H1 (cell line): ENCODE data around the gene DBH. TPM values are rescaled to one million over a fixed set of nuclear protein-coding genes. Genes with fewer than 3 reads are reported as not detected.

Experiments used
- CTCF ChIA-PET: fragments of 300-600 bp; sonication (Branson Sonifier 250); formaldehyde crosslinking; loops from one replicate; lab custom pipeline; 2021; ENCODE audit not compliant: partially characterized antibody; lab: Charles Lee
- POLR2A ChIA-PET: fragments of 300-600 bp; sonication (Branson Sonifier 250); formaldehyde crosslinking; loops from one replicate; lab custom pipeline; 2021; ENCODE audit warnings: inconsistent platforms; ENCODE audit not compliant: partially characterized antibody; lab: Charles Lee
- DNase-seq, 2 experiments: peaks; one replicate each; pipeline versions ENCODE4 v3.0.0 to v3.0.0-alpha.2; 2010 to 2022; ENCODE audit warnings: low spot score in 2 of 2, low read depth in 1 of 2, mixed read lengths in 1 of 2
- FAIRE-seq: peaks from 2 replicates; lab custom pipeline; 2011; peaks lifted over from hg19 to GRCh38; lab: Jason Lieb, UNC
- H2AFZ ChIP-seq: 2 replicates; pipeline ENCODE4 v1.8.1; 2012; ENCODE audit warnings: low read length, inconsistent platforms
- H2AK5ac ChIP-seq: 2 replicates; pipeline ENCODE4 v1.6.1; 2013; ENCODE audit warnings: low read depth, low read length
- H2BK120ac ChIP-seq: replicated peaks from 2 replicates; pipeline ENCODE3; 2013; ENCODE audit warnings: low read depth, low read length, inconsistent platforms
- H2BK12ac ChIP-seq: 2 replicates; pipeline ENCODE4 v1.6.1; 2013; ENCODE audit warnings: low read depth, low read length
- H2BK15ac ChIP-seq: 2 replicates; pipeline ENCODE4 v1.6.1; 2013; ENCODE audit warnings: low read length
- H2BK20ac ChIP-seq: 2 replicates; pipeline ENCODE4 v1.6.1; 2013; ENCODE audit warnings: low read length
- H2BK5ac ChIP-seq: 2 replicates; pipeline ENCODE4 v1.6.1; 2013; ENCODE audit warnings: low read depth, low read length
- H3K14ac ChIP-seq: 2 replicates; pipeline ENCODE4 v1.6.1; 2013; ENCODE audit warnings: inconsistent platforms; ENCODE audit not compliant: insufficient read length
- H3K18ac ChIP-seq: 2 replicates; pipeline ENCODE4 v1.6.1; 2013; ENCODE audit warnings: low read length; ENCODE audit errors: extremely low read depth
- H3K23ac ChIP-seq: 2 replicates; pipeline ENCODE4 v1.6.1; 2013; ENCODE audit warnings: inconsistent platforms; ENCODE audit not compliant: insufficient read length
- H3K23me2 ChIP-seq: 2 replicates; pipeline ENCODE4 v1.6.1; 2013; ENCODE audit warnings: low read depth, low read length
- H3K27ac ChIP-seq: 2 replicates; pipeline ENCODE4 v1.6.1; 2011; ENCODE audit warnings: low read depth, low read length, inconsistent platforms
- H3K27me3 ChIP-seq, 4 experiments: replicated peaks in 1 of 4; 1 replicate in 1 of 4; 2 replicates in 3 of 4; pipeline versions ENCODE4 v1.6.1 to v1.8.1; 2011 to 2013; ENCODE audit warnings: low read length in 3 of 4, mild to moderate bottlenecking in 3 of 4, inconsistent platforms in 2 of 4, mixed read lengths in 2 of 4, moderate library complexity in 1 of 4; ENCODE audit not compliant: control insufficient read depth in 3 of 4, insufficient read depth in 3 of 4; ENCODE audit errors: extremely low read depth in 1 of 4
- H3K36me3 ChIP-seq, 4 experiments: 2 replicates each; pipeline versions ENCODE4 v1.6.1 to v1.8.1; 2011 to 2013; ENCODE audit warnings: mild to moderate bottlenecking in 4 of 4, low read length in 3 of 4, moderate library complexity in 2 of 4, control low read depth in 1 of 4, inconsistent platforms in 1 of 4; ENCODE audit not compliant: insufficient read depth in 4 of 4, control insufficient read depth in 2 of 4
- H3K4ac ChIP-seq: replicated peaks from 2 replicates; pipeline ENCODE3; 2013; ENCODE audit warnings: low read length, low read depth, mixed read lengths, inconsistent platforms; ENCODE audit not compliant: insufficient read length
- H3K4me1 ChIP-seq, 4 experiments: replicated peaks in 1 of 4; 1 replicate in 1 of 4; 2 replicates in 3 of 4; pipeline versions ENCODE4 v1.6.1 to v1.8.1; 2011 to 2013; ENCODE audit warnings: low read length in 3 of 4, inconsistent platforms in 2 of 4, mixed read lengths in 1 of 4; ENCODE audit not compliant: insufficient read depth in 4 of 4, control insufficient read depth in 3 of 4
- H3K4me2 ChIP-seq, 2 experiments: 2 replicates each; pipeline versions ENCODE4 v1.6.1 to v1.8.1; 2011 to 2013; ENCODE audit warnings: low read depth in 2 of 2, low read length in 2 of 2, control low read depth in 1 of 2, inconsistent platforms in 1 of 2, mild to moderate bottlenecking in 1 of 2; ENCODE audit not compliant: insufficient read depth in 1 of 2
- H3K4me3 ChIP-seq, 4 experiments: fragments of 200-600, 300-600 bp in 1 of 4; sonication (generic), shearing (Covaris generic), sonication (Bioruptor Twin) in 1 of 4; 2 replicates each; pipeline versions ENCODE4 v1.5.1 to v1.8.1; 2011 to 2016; ENCODE audit warnings: low read length in 4 of 4, low read depth in 3 of 4, control low read depth in 2 of 4, inconsistent platforms in 2 of 4, mild to moderate bottlenecking in 2 of 4, mixed read lengths in 1 of 4, moderate library complexity in 1 of 4; ENCODE audit not compliant: insufficient read depth in 2 of 4; ENCODE audit errors: extremely low read depth in 1 of 4
- H3K56ac ChIP-seq: replicated peaks from 2 replicates; pipeline ENCODE3; 2013; ENCODE audit warnings: low read depth, mild to moderate bottlenecking, mixed read lengths, low read length, inconsistent platforms; ENCODE audit not compliant: insufficient read length
- H3K79me1 ChIP-seq: 2 replicates; pipeline ENCODE4 v1.6.1; 2013; ENCODE audit warnings: low read depth, low read length, control low read depth
- H3K79me2 ChIP-seq, 2 experiments: 2 replicates each; pipeline versions ENCODE4 v1.6.1 to v1.8.1; 2012 to 2013; ENCODE audit warnings: low read length in 2 of 2, mild to moderate bottlenecking in 2 of 2, inconsistent platforms in 1 of 2; ENCODE audit not compliant: insufficient read depth in 2 of 2, control insufficient read depth in 1 of 2
- H3K9ac ChIP-seq, 4 experiments: replicated peaks in 1 of 4; 1 replicate in 1 of 4; 2 replicates in 3 of 4; pipeline versions ENCODE4 v1.6.1 to v1.8.1; 2011 to 2013; ENCODE audit warnings: low read depth in 3 of 4, low read length in 3 of 4, control low read depth in 2 of 4, mild to moderate bottlenecking in 2 of 4, moderate library complexity in 2 of 4, inconsistent platforms in 1 of 4; ENCODE audit errors: extremely low read depth in 1 of 4
- H3K9me3 ChIP-seq, 2 experiments: 2 replicates each; pipeline versions ENCODE4 v1.6.1 to v1.8.1; 2012 to 2013; ENCODE audit warnings: mild to moderate bottlenecking in 2 of 2, moderate library complexity in 2 of 2, control low read depth in 1 of 2, inconsistent platforms in 1 of 2, low read depth in 1 of 2, low read length in 1 of 2, mixed read lengths in 1 of 2; ENCODE audit not compliant: insufficient read depth in 2 of 2
- H4K20me1 ChIP-seq, 2 experiments: replicated peaks in 1 of 2; 2 replicates each; pipeline versions ENCODE3 to v1.8.1; 2011 to 2013; ENCODE audit warnings: inconsistent platforms in 2 of 2, low read length in 2 of 2, mild to moderate bottlenecking in 1 of 2; ENCODE audit not compliant: insufficient read depth in 2 of 2, control insufficient read depth in 1 of 2
- H4K5ac ChIP-seq: 2 replicates; pipeline ENCODE4 v1.6.1; 2013; ENCODE audit warnings: low read length, low read depth, mixed read lengths, inconsistent platforms; ENCODE audit not compliant: insufficient read length
- H4K8ac ChIP-seq: 2 replicates; pipeline ENCODE4 v1.8.0; 2013; ENCODE audit warnings: mild to moderate bottlenecking, moderate library complexity, low read length, inconsistent platforms; ENCODE audit not compliant: insufficient read depth; ENCODE audit errors: extremely low read depth
- H4K91ac ChIP-seq: replicated peaks from 2 replicates; pipeline ENCODE3; 2013; ENCODE audit warnings: low read length, mixed read lengths, inconsistent platforms; ENCODE audit not compliant: insufficient read length
- ATF3 ChIP-seq: IDR thresholded peaks from 2 replicates; pipeline ENCODE4 v1.6.1; 2011; ENCODE audit warnings: low read depth, mild to moderate bottlenecking, low read length; ENCODE audit not compliant: insufficient read depth
- CBX5 ChIP-seq: fragments of 300-800, 300-1000 bp; sonication (generic); IDR thresholded peaks from 2 replicates; pipeline ENCODE4 v1.7.1; 2016; ENCODE audit warnings: antibody characterized with exemption, low read length, low read depth
- CBX8 ChIP-seq: fragments of 300-800, 300-1000 bp; sonication (generic); IDR thresholded peaks from 2 replicates; pipeline ENCODE4 v1.7.1; 2016; ENCODE audit warnings: low read depth, low read length, borderline replicate concordance
- CTBP2 ChIP-seq: IDR thresholded peaks from 2 replicates; pipeline ENCODE4 v1.7.0; 2011; ENCODE audit warnings: borderline replicate concordance, mild to moderate bottlenecking, moderate library complexity, mixed read lengths, low read length; ENCODE audit not compliant: insufficient read depth, insufficient read length
- EP300 ChIP-seq, 2 experiments: IDR thresholded peaks; 1 replicate in 1 of 2; 2 replicates in 1 of 2; pipeline ENCODE4 v1.6.1; 2011 to 2012; ENCODE audit warnings: low read depth in 2 of 2, low read length in 2 of 2, mild to moderate bottlenecking in 2 of 2, borderline replicate concordance in 1 of 2, inconsistent platforms in 1 of 2, moderate library complexity in 1 of 2
- GTF2F1 ChIP-seq: IDR thresholded peaks from 2 replicates; pipeline ENCODE4 v1.6.1; 2012; ENCODE audit warnings: low read depth, low read length, improper control_type of control experiment, borderline replicate concordance
- MAFK ChIP-seq: IDR thresholded peaks from 2 replicates; pipeline ENCODE4 v1.6.1; 2012; ENCODE audit warnings: low read depth, mild to moderate bottlenecking, improper control_type of control experiment, low read length
- NRF1 ChIP-seq: IDR thresholded peaks from 2 replicates; pipeline ENCODE4 v1.6.1; 2011; ENCODE audit warnings: mild to moderate bottlenecking, low read depth, low read length, improper control_type of control experiment
- PHF8 ChIP-seq: fragments of 200-600 bp; sonication (generic); conservative IDR thresholded peaks from 2 replicates; pipeline ENCODE4 v1.7.1; 2012; ENCODE audit warnings: low read depth, mild to moderate bottlenecking, inconsistent platforms, low read length, moderate library complexity
- POU5F1 ChIP-seq: IDR thresholded peaks from 2 replicates; pipeline ENCODE4 v1.6.1; 2011; ENCODE audit warnings: low read depth, mild to moderate bottlenecking, low read length, moderate library complexity
- SAP30 ChIP-seq: fragments of 300-600 bp; sonication (generic); IDR thresholded peaks from 2 replicates; pipeline ENCODE4 v1.7.1; 2012; ENCODE audit warnings: low read length, moderate library complexity, mild to moderate bottlenecking, inconsistent platforms; ENCODE audit not compliant: insufficient read depth, insufficient replicate concordance
- YY1 ChIP-seq: IDR thresholded peaks from 2 replicates; pipeline ENCODE4 v1.6.1; 2011; ENCODE audit warnings: low read depth, mild to moderate bottlenecking, low read length
- ZNF274 ChIP-seq: IDR thresholded peaks from 2 replicates; pipeline ENCODE4 v1.7.0; 2012; ENCODE audit warnings: low read length, borderline replicate concordance; ENCODE audit errors: extremely low read depth
- WGBS, 2 experiments: shearing (Covaris generic) in 1 of 2; methylation state at CpG; one replicate each; pipeline versions ENCODE4 v1.1.6 to v1.1.7; 2013 to 2015; ENCODE audit warnings: low lambda C conversion rate in 2 of 2, mixed read lengths in 2 of 2, inconsistent platforms in 1 of 2, low coverage in 1 of 2, missing lambda C conversion rate in 1 of 2; ENCODE audit not compliant: insufficient replicate concordance in 2 of 2, insufficient coverage in 1 of 2, insufficient read length in 1 of 2; ENCODE audit errors: extremely low coverage in 1 of 2, missing lambda C conversion rate in 1 of 2; 5-methylcytosine and 5-hydroxymethylcytosine counted together
- polyA plus RNA-seq, 7 experiments: library from polyadenylated mRNA; depleted of rRNA in 3 of 7; stranded (reverse) in 5 of 7; unstranded in 2 of 7; fragments of >200 nt in 5 of 7; fragments of 200-250 nt in 2 of 7; gene quantifications; 1 replicate in 5 of 7; 2 replicates in 1 of 7; 4 replicates in 1 of 7; pipeline versions ENCODE4 v1.2.1 to v1.2.3, GENCODE V29; 2011 to 2013; ENCODE audit warnings: missing spikeins in 2 of 7, mixed read lengths in 2 of 7
- total RNA-seq: library from RNA; stranded (reverse); fragmentation: NEBNext Ultra II Directional; extraction: Animal tissue kit (Norgen Biotek cat#: 25700); gene quantifications from 2 replicates; pipeline ENCODE4 v1.2.1, GENCODE V29; 2021

DBH gene
- total and polyA plus RNA-seq, 2 of the 8 experiments (the other 6 are each of a cell fraction or from before 2014, with no cell fraction given), result 0.18 TPM; not detected in 1

GRCh38 chr9:133606708-133607025 is 29.5 kb upstream of the DBH start:
- Histone ChIP-seq H2BK5ac (no peak overlapping the region), H3K4me1 (peaks cover 0 to 7% (median 3%) of the 10 kb centered on the region in 4 experiments; a peak in 5 of 7 replicates), H4K8ac (no peak overlapping the region), H3K27ac (no peak overlapping the region), H3K9me3 (no peaks in the 10 kb centered on the region), H3K36me3 (no peaks in the 10 kb centered on the region), H3K79me2 (no peaks in the 10 kb centered on the region), H3K23ac (no peak overlapping the region), H2AK5ac (no peak overlapping the region), H4K91ac (no peak overlapping the region), H3K56ac (no peak overlapping the region), H2AFZ (no peak overlapping the region), H2BK20ac (no peak overlapping the region), H2BK120ac (no peak overlapping the region), H3K18ac (no peak overlapping the region), H3K79me1 (no peaks in the 10 kb centered on the region), H3K4me3 (no peak overlapping the region), H3K23me2 (peaks cover 4% of the 10 kb centered on the region; the same call in 1 of the 2 replicates), H2BK15ac (peak overlapping the region; percentile 8; the same call in 1 of the 2 replicates), H3K4me2 (no peak overlapping the region)
- POLR2A ChIA-PET, result no interaction called here
- WGBS, 2 experiments, result 89% methylated on average over 8 of the region's 8 CpGs; no CpG with 5 or more reads in 1 of the 2 experiments
- CTCF ChIA-PET, result interaction anchor here (1.1 to 6.7 kb wide), 4 partner anchors 15 to 120 kb away, joined by 3 to 79 read pairs (median 8); no protein-coding TSS in a partner anchor
- no peak for DNase-seq
- TF ChIP-seq SAP30, result no peak
- no peak for TF ChIP-seq EP300 (IDR thresholded peaks at IDR 0.05; ENCODE audit: borderline replicate concordance in 1 of 2, low read depth in 2 of 2, low read length in 2 of 2)
- TF ChIP-seq ATF3, result no peak
- no peak for TF ChIP-seq CBX5
- no peak for TF ChIP-seq CBX8
- no peak for TF ChIP-seq NRF1
- no peak for TF ChIP-seq POU5F1
- TF ChIP-seq PHF8, result no peak
- no peak for TF ChIP-seq YY1
- no peak for TF ChIP-seq MAFK
- no peak for TF ChIP-seq GTF2F1
- TF ChIP-seq CTBP2, result no peak
- TF ChIP-seq ZNF274, result no peak
- TF ChIP-seq, all 59 proteins: peak for 0
- H3K14ac ChIP-seq, result no peak overlapping the region
- H3K9ac ChIP-seq, result no peak overlapping the region
- H3K4ac ChIP-seq, result no peak overlapping the region
- H3K27me3 ChIP-seq, result peaks cover 5 to 20% (median 15%) of the 10 kb centered on the region in 4 experiments
- no peaks in the 10 kb centered on the region for H4K20me1 ChIP-seq
- FAIRE-seq, result no peak
- H4K5ac ChIP-seq, result no peak overlapping the region
- no peak overlapping the region for H2BK12ac ChIP-seq
